HepG2 (cell line): ENCODE data around the gene CDK18. TPM values are rescaled to one million over a fixed set of nuclear protein-coding genes. Genes with fewer than 3 reads are reported as not detected.

ENCODE experiments used
- ATF1 ChIP-seq: IDR thresholded peaks from 2 replicates; pipeline ENCODE4 v1.6.1; 2016; ENCODE audit warnings: mild to moderate bottlenecking, control low read depth
- BORCS8-MEF2B ChIP-seq: sonication (generic); formaldehyde crosslinking; IDR thresholded peaks from 2 replicates; pipeline ENCODE4 v1.8.0; 2022; ENCODE audit warnings: mild to moderate bottlenecking, missing genetic modification reagents
- CEBPB ChIP-seq: IDR thresholded peaks from 2 replicates; pipeline ENCODE4 v1.6.1; 2011; ENCODE audit warnings: low read depth, low read length, improper control_type of control experiment, borderline replicate concordance
- DPF2 ChIP-seq: sonication (generic); formaldehyde crosslinking; IDR thresholded peaks from 2 replicates; pipeline ENCODE4 v1.4.0; 2020; ENCODE audit warnings: mild to moderate bottlenecking, low read depth, missing genetic modification reagents, borderline replicate concordance
- GZF1 ChIP-seq: sonication (generic); formaldehyde crosslinking; IDR thresholded peaks from 2 replicates; pipeline ENCODE4 v1.5.1; 2020; ENCODE audit warnings: mild to moderate bottlenecking, missing genetic modification reagents
- HDAC6 ChIP-seq: fragments of 200-600 bp; sonication (generic); IDR thresholded peaks from 2 replicates; pipeline ENCODE4 v1.7.0; 2017; ENCODE audit warnings: mild to moderate bottlenecking, antibody characterized with exemption, low read length, low read depth
- JARID2 ChIP-seq: sonication (generic); formaldehyde crosslinking; IDR thresholded peaks from 2 replicates; pipeline ENCODE4 v1.8.1; 2023; ENCODE audit warnings: missing genetic modification reagents, inconsistent platforms; ENCODE audit not compliant: insufficient replicate concordance
- JDP2 ChIP-seq: sonication (generic); formaldehyde crosslinking; IDR thresholded peaks from 2 replicates; pipeline ENCODE4 v1.8.1; 2022; ENCODE audit warnings: missing genetic modification reagents, borderline replicate concordance
- JUND ChIP-seq: sonication (generic); formaldehyde crosslinking; IDR thresholded peaks from 2 replicates; pipeline ENCODE4 v1.8.0; 2022; ENCODE audit warnings: mild to moderate bottlenecking, missing genetic modification reagents
- MATR3 ChIP-seq: sonication (generic); formaldehyde crosslinking; IDR thresholded peaks from 2 replicates; pipeline ENCODE4 v1.4.0; 2020; ENCODE audit warnings: missing genetic modification reagents
- MYC ChIP-seq: sonication (generic); formaldehyde crosslinking; IDR thresholded peaks from 2 replicates; pipeline ENCODE4 v1.9.0; 2021; ENCODE audit warnings: missing genetic modification reagents, borderline replicate concordance
- NFKBIZ ChIP-seq: IDR thresholded peaks from 2 replicates; pipeline ENCODE4 v1.6.1; 2018; ENCODE audit warnings: missing genetic modification reagents, missing compliant biosample characterization
- PHF21A ChIP-seq: sonication (generic); formaldehyde crosslinking; IDR thresholded peaks from 2 replicates; pipeline ENCODE4 v1.5.0; 2020; ENCODE audit warnings: mild to moderate bottlenecking, missing genetic modification reagents
- REXO4 ChIP-seq: sonication (generic); formaldehyde crosslinking; IDR thresholded peaks from 2 replicates; pipeline ENCODE4 v1.8.0; 2022; ENCODE audit warnings: missing genetic modification reagents, mild to moderate bottlenecking, borderline replicate concordance
- SSRP1 ChIP-seq: IDR thresholded peaks from 2 replicates; pipeline ENCODE4 v1.6.1; 2016; ENCODE audit warnings: control low read depth
- STAG1 ChIP-seq: sonication (generic); formaldehyde crosslinking; IDR thresholded peaks from 2 replicates; pipeline ENCODE4 v1.4.0; 2020; ENCODE audit warnings: missing genetic modification reagents
- TRIM24 ChIP-seq: sonication (generic); formaldehyde crosslinking; IDR thresholded peaks from 2 replicates; pipeline ENCODE4 v1.8.0; 2022; ENCODE audit warnings: mild to moderate bottlenecking, missing genetic modification reagents
- XRCC5 ChIP-seq: fragments of 200-400 bp; formaldehyde crosslinking; optimal IDR thresholded peaks from 2 replicates; pipeline ENCODE3; 2017; ENCODE audit warnings: mild to moderate bottlenecking, low read length
- YY1 ChIP-seq: IDR thresholded peaks from 2 replicates; pipeline ENCODE4 v1.6.1; 2011; ENCODE audit warnings: low read length, low read depth, moderate library complexity, mild to moderate bottlenecking; ENCODE audit not compliant: insufficient read depth, insufficient replicate concordance
- ZNF281 ChIP-seq: sonication (generic); formaldehyde crosslinking; IDR thresholded peaks from 2 replicates; pipeline ENCODE4 v1.4.0; 2020; ENCODE audit warnings: missing genetic modification reagents, borderline replicate concordance
- ZNF572 ChIP-seq: sonication (generic); formaldehyde crosslinking; IDR thresholded peaks from 2 replicates; pipeline ENCODE4 v1.5.1; 2020; ENCODE audit warnings: mild to moderate bottlenecking, missing genetic modification reagents
- ZNF614 ChIP-seq: IDR thresholded peaks from 2 replicates; pipeline ENCODE4 v1.6.1; 2018; ENCODE audit warnings: missing biosample characterization, missing genetic modification reagents, inconsistent platforms, borderline replicate concordance
- ZNF792 ChIP-seq: IDR thresholded peaks from 2 replicates; pipeline ENCODE4 v1.6.1; 2016
- polyA plus RNA-seq, 8 experiments: library from polyadenylated mRNA; depleted of rRNA in 3 of 8; stranded (reverse) in 7 of 8; unstranded in 1 of 8; fragments of >200 nt; fragmentation: Illumina TruSeq in 4 of 8; extraction: Trizol in 4 of 8; gene quantifications; 2 replicates each; pipeline versions ENCODE4 v1.2.1 to v1.2.3, GENCODE V29; 2011 to 2016; ENCODE audit warnings: low read depth in 4 of 8, missing spikeins in 1 of 8, mixed read lengths in 1 of 8; ENCODE audit not compliant: insufficient read depth in 1 of 8
- total RNA-seq, 5 experiments: library from RNA; depleted of rRNA; stranded (reverse); fragments of >200 nt; fragmentation: Illumina TruSeq; extraction: Trizol; gene quantifications; 2 replicates each; pipeline ENCODE4 v1.2.3, GENCODE V29; 2016; ENCODE audit warnings: low read depth in 1 of 5
- TF ChIP-seq, protein P1 (sequence below): sonication (generic); formaldehyde crosslinking; IDR thresholded peaks from 2 replicates; pipeline ENCODE4 v1.5.0; 2020; ENCODE audit warnings: mild to moderate bottlenecking, missing genetic modification reagents, borderline replicate concordance

The CDK18 gene
- total and polyA plus RNA-seq, 2 of the 13 experiments (the other 11 are each of a cell fraction or from before 2014, with no cell fraction given) = 6.4 to 38.8 TPM

DNA sequence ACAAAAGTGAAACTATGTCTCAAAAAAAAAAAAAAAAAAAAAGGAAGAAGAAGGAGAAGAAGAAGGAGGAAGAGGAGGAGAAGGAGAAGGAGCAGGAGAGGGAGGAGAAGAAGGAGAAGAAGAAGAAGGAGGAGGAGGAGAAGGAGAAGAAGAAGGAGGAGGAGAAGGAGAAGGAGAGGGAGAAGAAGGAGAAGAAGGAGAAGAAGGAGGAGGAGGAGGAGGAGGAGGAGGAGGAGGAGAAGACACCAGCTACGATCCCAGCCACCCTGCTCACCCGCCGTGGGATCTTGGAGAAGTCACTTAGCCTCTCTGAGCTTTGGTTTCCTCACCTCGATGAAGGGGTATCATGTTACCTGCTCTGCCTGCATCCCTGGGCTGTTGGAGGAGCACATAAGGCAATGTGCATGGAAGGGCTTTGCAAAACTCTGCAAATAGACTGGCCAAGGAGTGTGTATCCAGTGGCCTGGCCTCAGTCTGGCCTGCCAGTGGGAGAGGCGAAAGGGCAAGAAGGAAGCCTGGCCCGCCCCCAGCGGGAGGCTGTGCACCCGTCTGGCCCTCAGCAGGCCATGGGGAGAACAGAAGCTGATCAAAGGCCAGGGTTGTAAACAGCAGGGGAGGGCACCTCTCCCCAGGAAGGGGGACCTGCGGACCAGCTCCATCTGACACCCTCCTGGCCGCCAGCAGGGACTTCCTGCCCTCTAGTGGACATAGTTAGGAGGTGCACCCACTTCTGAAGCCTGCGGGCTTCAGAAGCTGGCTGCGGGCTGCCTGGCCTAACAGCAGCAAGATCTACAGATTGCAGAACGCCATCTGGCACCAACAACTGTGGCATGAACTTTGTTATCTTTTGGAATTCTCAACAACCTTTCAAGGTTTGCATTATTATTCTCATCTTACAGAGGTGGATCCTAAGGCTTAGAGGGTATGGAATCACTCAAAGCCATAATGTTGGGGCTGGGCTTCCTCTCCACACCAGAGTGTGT, 19.2 kb upstream of the CDK18 start (continued):
- no peak for TF ChIP-seq ATF1 (CRISPR knock-in tag)
- TF ChIP-seq JARID2 (CRISPR knock-in tag) = no peak
- TF ChIP-seq CEBPB = no peak
- TF ChIP-seq MYC = peak; percentile 40; the same call in 1 of the 2 replicates
- no peak for TF ChIP-seq TRIM24 (CRISPR knock-in tag)
- no peak for TF ChIP-seq ZNF572 (CRISPR knock-in tag)
- no peak for TF ChIP-seq JDP2 (CRISPR knock-in tag)
- TF ChIP-seq SSRP1 (CRISPR knock-in tag) = peak; percentile 86; the same call in 1 of the 2 replicates
- TF ChIP-seq DPF2 = no peak
- no peak for TF ChIP-seq HDAC6
- no peak for TF ChIP-seq REXO4 (CRISPR knock-in tag)
- no peak for TF ChIP-seq GZF1
- TF ChIP-seq YY1 = peak; percentile 36
- TF ChIP-seq XRCC5 = peak; percentile 77
- TF ChIP-seq ZNF614 (CRISPR knock-in tag) = peak; percentile 71; the same call in 1 of the 2 replicates
- TF ChIP-seq BORCS8-MEF2B (CRISPR knock-in tag) = 0 out of 2 replicates have a peak, but pooled peaks have one; percentile 68
- TF ChIP-seq STAG1 = peak; percentile 99
- TF ChIP-seq ZNF281 = no peak; the same call in 1 of the 2 replicates
- peak; percentile 78 for TF ChIP-seq PHF21A (CRISPR knock-in tag)
- no peak for TF ChIP-seq JUND
- peak; percentile 63; the same call in 1 of the 2 replicates for TF ChIP-seq ZNF792
- no peak for TF ChIP-seq MATR3 (CRISPR knock-in tag)
- TF ChIP-seq NFKBIZ (CRISPR knock-in tag) = no peak
- TF ChIP-seq, protein P1, sequence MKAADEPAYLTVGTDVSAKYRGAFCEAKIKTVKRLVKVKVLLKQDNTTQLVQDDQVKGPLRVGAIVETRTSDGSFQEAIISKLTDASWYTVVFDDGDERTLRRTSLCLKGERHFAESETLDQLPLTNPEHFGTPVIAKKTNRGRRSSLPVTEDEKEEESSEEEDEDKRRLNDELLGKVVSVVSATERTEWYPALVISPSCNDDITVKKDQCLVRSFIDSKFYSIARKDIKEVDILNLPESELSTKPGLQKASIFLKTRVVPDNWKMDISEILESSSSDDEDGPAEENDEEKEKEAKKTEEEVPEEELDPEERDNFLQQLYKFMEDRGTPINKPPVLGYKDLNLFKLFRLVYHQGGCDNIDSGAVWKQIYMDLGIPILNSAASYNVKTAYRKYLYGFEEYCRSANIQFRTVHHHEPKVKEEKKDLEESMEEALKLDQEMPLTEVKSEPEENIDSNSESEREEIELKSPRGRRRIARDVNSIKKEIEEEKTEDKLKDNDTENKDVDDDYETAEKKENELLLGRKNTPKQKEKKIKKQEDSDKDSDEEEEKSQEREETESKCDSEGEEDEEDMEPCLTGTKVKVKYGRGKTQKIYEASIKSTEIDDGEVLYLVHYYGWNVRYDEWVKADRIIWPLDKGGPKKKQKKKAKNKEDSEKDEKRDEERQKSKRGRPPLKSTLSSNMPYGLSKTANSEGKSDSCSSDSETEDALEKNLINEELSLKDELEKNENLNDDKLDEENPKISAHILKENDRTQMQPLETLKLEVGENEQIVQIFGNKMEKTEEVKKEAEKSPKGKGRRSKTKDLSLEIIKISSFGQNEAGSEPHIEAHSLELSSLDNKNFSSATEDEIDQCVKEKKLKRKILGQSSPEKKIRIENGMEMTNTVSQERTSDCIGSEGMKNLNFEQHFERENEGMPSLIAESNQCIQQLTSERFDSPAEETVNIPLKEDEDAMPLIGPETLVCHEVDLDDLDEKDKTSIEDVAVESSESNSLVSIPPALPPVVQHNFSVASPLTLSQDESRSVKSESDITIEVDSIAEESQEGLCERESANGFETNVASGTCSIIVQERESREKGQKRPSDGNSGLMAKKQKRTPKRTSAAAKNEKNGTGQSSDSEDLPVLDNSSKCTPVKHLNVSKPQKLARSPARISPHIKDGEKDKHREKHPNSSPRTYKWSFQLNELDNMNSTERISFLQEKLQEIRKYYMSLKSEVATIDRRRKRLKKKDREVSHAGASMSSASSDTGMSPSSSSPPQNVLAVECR (CRISPR knock-in tag) = peak; percentile 52; the same call in 1 of the 2 replicates
